ENCODE results near the gene RABEPK.
A peak's percentile ranks its signal among the peaks of the same experiment; 100 is the strongest.
"Not testable (repeated sequence)": the region's sequence is repeated elsewhere in the genome, so short reads cannot be mapped to it uniquely, and the experiment has no call there.

Gene RABEPK

GRCh38 chr9:125189011-125189360 lies 11.4 kb upstream of the RABEPK start:
- peak overlapping the region; percentile 89 for H3K4me3 ChIP-seq
- no peak for DNase-seq (ENCODE audit: low read depth, low spot score)
- peak overlapping the region; percentile 96 for H3K9ac ChIP-seq (ENCODE audit: insufficient read length)
- H3K9me3 ChIP-seq (ENCODE audit: low read depth, low read length) = no peaks in the 10 kb centered on the region
- TF ChIP-seq POLR2AphosphoS5 (IDR thresholded peaks at IDR 0.05; ENCODE audit: borderline replicate concordance, low read depth, low read length) (no peak), EZH2 (IDR thresholded peaks at IDR 0.05) (no peak), FOXP2 (optimal IDR thresholded peaks at IDR 0.05; ENCODE audit: control extremely low read depth, extremely low read length, insufficient read depth) (no peak)
- peaks cover under 1% of the 10 kb centered on the region; the same call in 1 of the 2 replicates for H3K36me3 ChIP-seq (ENCODE audit: insufficient read depth, low read length)
- peak overlapping the region; percentile 89; the same call in 1 of the 2 replicates for H3K27ac ChIP-seq

GRCh38 chr9:125189361-125190289 lies 10.7 kb upstream of the RABEPK start, which contains the start of gene PPP6C:
Gene PPP6C (minus strand): TSS chr9:125189803. CDS start chr9:125189718, 85 bp downstream.
- peak within 1 kb of the TSS; percentile 96 for H3K9ac ChIP-seq (ENCODE audit: insufficient read length)
- no peaks in the 10 kb centered on the region for H3K36me3 ChIP-seq (ENCODE audit: insufficient read depth, low read length)
- TF ChIP-seq EZH2 (IDR thresholded peaks at IDR 0.05) (no peak), FOXP2 (optimal IDR thresholded peaks at IDR 0.05; ENCODE audit: control extremely low read depth, extremely low read length, insufficient read depth) (peak; percentile 34), POLR2AphosphoS5 (IDR thresholded peaks at IDR 0.05; ENCODE audit: borderline replicate concordance, low read depth, low read length) (peak; percentile 82)
- no peaks in the 10 kb centered on the region for H3K9me3 ChIP-seq (ENCODE audit: low read depth, low read length)
- H3K27ac ChIP-seq = peak within 1 kb of the TSS; percentile 89
- H3K4me3 ChIP-seq = peak within 1 kb of the TSS; percentile 89
- peak; percentile 55 for DNase-seq (ENCODE audit: low read depth, low spot score)

- peak overlapping the region; percentile 96 for H3K9ac ChIP-seq (ENCODE audit: insufficient read length)
- TF ChIP-seq POLR2AphosphoS5 (IDR thresholded peaks at IDR 0.05; ENCODE audit: borderline replicate concordance, low read depth, low read length) (no peak), FOXP2 (optimal IDR thresholded peaks at IDR 0.05; ENCODE audit: control extremely low read depth, extremely low read length, insufficient read depth) (no peak), EZH2 (IDR thresholded peaks at IDR 0.05) (no peak)
- H3K4me3 ChIP-seq = peak overlapping the region; percentile 89
- no peak for DNase-seq (ENCODE audit: low read depth, low spot score)
- H3K27ac ChIP-seq = peak overlapping the region; percentile 89
- no peaks in the 10 kb centered on the region for H3K9me3 ChIP-seq (ENCODE audit: low read depth, low read length)
- no peaks in the 10 kb centered on the region for H3K36me3 ChIP-seq (ENCODE audit: insufficient read depth, low read length)
These were observed 10.0 kb upstream of the RABEPK start for GRCh38 chr9:125190361-125190801.

GRCh38 chr9:125194466-125194865 lies 5.9 kb upstream of the RABEPK start:
- not testable (repeated sequence) for H3K4me3 ChIP-seq; H3K36me3 ChIP-seq (ENCODE audit: insufficient read depth, low read length); H3K9ac ChIP-seq (ENCODE audit: insufficient read length); DNase-seq (ENCODE audit: low read depth, low spot score); H3K9me3 ChIP-seq (ENCODE audit: low read depth, low read length); H3K27ac ChIP-seq

GRCh38 chr9:125195591-125195990 lies 4.8 kb upstream of the RABEPK start:
- H3K9me3 ChIP-seq (ENCODE audit: low read depth, low read length); H3K4me3 ChIP-seq; DNase-seq (ENCODE audit: low read depth, low spot score); H3K36me3 ChIP-seq (ENCODE audit: insufficient read depth, low read length); H3K27ac ChIP-seq; H3K9ac ChIP-seq (ENCODE audit: insufficient read length): not testable (repeated sequence)

GRCh38 chr9:125202846-125203618 lies 2.7 kb downstream of the RABEPK start:
- no peak overlapping the region for H3K27ac ChIP-seq
- H3K9ac ChIP-seq (ENCODE audit: insufficient read length) = no peak overlapping the region
- H3K9me3 ChIP-seq (ENCODE audit: low read depth, low read length) = no peaks in the 10 kb centered on the region
- H3K36me3 ChIP-seq (ENCODE audit: insufficient read depth, low read length) = peaks cover 17% of the 10 kb centered on the region
- TF ChIP-seq EZH2 (IDR thresholded peaks at IDR 0.05) = no peak
- no peak for TF ChIP-seq FOXP2 (optimal IDR thresholded peaks at IDR 0.05; ENCODE audit: control extremely low read depth, extremely low read length, insufficient read depth)
- no peak for TF ChIP-seq POLR2AphosphoS5 (IDR thresholded peaks at IDR 0.05; ENCODE audit: borderline replicate concordance, low read depth, low read length)
- DNase-seq (ENCODE audit: low read depth, low spot score) = no peak
- H3K4me3 ChIP-seq = no peak overlapping the region

- no peak overlapping the region for H3K4me3 ChIP-seq
These were observed 4.1 kb downstream of the RABEPK start for GRCh38 chr9:125204477-125204876.

GRCh38 chr9:125214186-125214585 lies 13.8 kb downstream of the RABEPK start:
- TF ChIP-seq POLR2AphosphoS5 (IDR thresholded peaks at IDR 0.05; ENCODE audit: borderline replicate concordance, low read depth, low read length) = no peak
- TF ChIP-seq EZH2 (IDR thresholded peaks at IDR 0.05) = no peak
- no peak for TF ChIP-seq FOXP2 (optimal IDR thresholded peaks at IDR 0.05; ENCODE audit: control extremely low read depth, extremely low read length, insufficient read depth)
- Histone ChIP-seq H3K36me3 (ENCODE audit: insufficient read depth, low read length) (peaks cover 6% of the 10 kb centered on the region), H3K9ac (ENCODE audit: insufficient read length) (no peak overlapping the region), H3K9me3 (ENCODE audit: low read depth, low read length) (no peaks in the 10 kb centered on the region), H3K4me3 (no peak overlapping the region), H3K27ac (no peak overlapping the region)
- DNase-seq (ENCODE audit: low read depth, low spot score) = no peak

More at GRCh38 chr9:125204477-125204876, 4.1 kb downstream of the RABEPK start:
- Histone ChIP-seq H3K9ac (ENCODE audit: insufficient read length) (no peak overlapping the region), H3K27ac (no peak overlapping the region), H3K9me3 (ENCODE audit: low read depth, low read length) (no peaks in the 10 kb centered on the region), H3K36me3 (ENCODE audit: insufficient read depth, low read length) (peaks cover 17% of the 10 kb centered on the region)
- TF ChIP-seq POLR2AphosphoS5 (IDR thresholded peaks at IDR 0.05; ENCODE audit: borderline replicate concordance, low read depth, low read length) (no peak), FOXP2 (optimal IDR thresholded peaks at IDR 0.05; ENCODE audit: control extremely low read depth, extremely low read length, insufficient read depth) (no peak), EZH2 (IDR thresholded peaks at IDR 0.05) (no peak)
- no peak for DNase-seq (ENCODE audit: low read depth, low spot score)

Measured in SK-N-MC (cell line).